Neutrophil (primary cell): Measurements from ENCODE around the gene CNTN2.

ENCODE experiments used
- H3K27ac ChIP-seq: fragments of 200-600 bp; sonication (generic); 2 replicates; pipeline ENCODE4 v1.5.1; 2016; ENCODE audit warnings: mild to moderate bottlenecking, moderate library complexity
- H3K27me3 ChIP-seq: fragments of 200-600 bp; sonication (generic); 2 replicates; pipeline ENCODE4 v1.6.0; 2016; ENCODE audit warnings: mild to moderate bottlenecking
- H3K36me3 ChIP-seq: fragments of 200-600 bp; sonication (generic); 2 replicates; pipeline ENCODE4 v1.5.1; 2017
- H3K4me1 ChIP-seq, 2 experiments: fragments of 200-600 bp in 1 of 2; sonication (generic) in 1 of 2; 1 replicate in 1 of 2; 2 replicates in 1 of 2; pipeline versions ENCODE4 v1.5.1 to v1.6.1; 2013 to 2016; ENCODE audit warnings: low read depth in 1 of 2, low read length in 1 of 2, mild to moderate bottlenecking in 1 of 2, moderate library complexity in 1 of 2; ENCODE audit not compliant: control insufficient read depth in 1 of 2, insufficient read depth in 1 of 2
- H3K4me3 ChIP-seq, 2 experiments: fragments of 200-600 bp in 1 of 2; sonication (generic) in 1 of 2; 1 replicate in 1 of 2; 2 replicates in 1 of 2; pipeline ENCODE4 v1.5.1; 2013 to 2016; ENCODE audit warnings: low read depth in 1 of 2, low read length in 1 of 2, mild to moderate bottlenecking in 1 of 2, moderate library complexity in 1 of 2
- H3K9me3 ChIP-seq: fragments of 200-600 bp; sonication (generic); 2 replicates; pipeline ENCODE4 v1.5.1; 2016
- CTCF ChIP-seq: fragments of 200-600 bp; sonication (generic); IDR thresholded peaks from 2 replicates; pipeline ENCODE4 v1.5.1; 2016; ENCODE audit warnings: antibody characterized with exemption

Gene CNTN2

GRCh38 chr1:205107327-205107726 lies 64.3 kb downstream of the CNTN2 start:
- Histone ChIP-seq H3K4me1 (no peaks in the 10 kb centered on the region), H3K27ac (no peak overlapping the region), H3K4me3 (no peak overlapping the region), H3K36me3 (peaks cover 73% of the 10 kb centered on the region), H3K9me3 (no peaks in the 10 kb centered on the region), H3K27me3 (no peaks in the 10 kb centered on the region)
- no peak for TF ChIP-seq CTCF

GRCh38 chr1:205108464-205108863 lies 65.5 kb downstream of the CNTN2 start:
- Histone ChIP-seq H3K36me3 (peaks cover 72% of the 10 kb centered on the region), H3K9me3 (no peaks in the 10 kb centered on the region), H3K27ac (no peak overlapping the region), H3K4me1 (no peaks in the 10 kb centered on the region), H3K27me3 (no peaks in the 10 kb centered on the region), H3K4me3 (no peak overlapping the region)
- TF ChIP-seq CTCF = no peak

GRCh38 chr1:205109269-205109668 lies 66.3 kb downstream of the CNTN2 start:
- Histone ChIP-seq H3K9me3 (no peaks in the 10 kb centered on the region), H3K4me1 (no peaks in the 10 kb centered on the region), H3K36me3 (peaks cover 71% of the 10 kb centered on the region), H3K27me3 (no peaks in the 10 kb centered on the region), H3K4me3 (no peak overlapping the region), H3K27ac (no peak overlapping the region)
- TF ChIP-seq CTCF = no peak

GRCh38 chr1:205109711-205110110 lies 66.7 kb downstream of the CNTN2 start:
- no peaks in the 10 kb centered on the region for H3K4me1 ChIP-seq
- H3K4me3 ChIP-seq = no peak overlapping the region
- no peak for TF ChIP-seq CTCF
- H3K9me3 ChIP-seq = no peaks in the 10 kb centered on the region
- H3K36me3 ChIP-seq = peaks cover 71% of the 10 kb centered on the region
- no peaks in the 10 kb centered on the region for H3K27me3 ChIP-seq
- no peak overlapping the region for H3K27ac ChIP-seq

- H3K27ac ChIP-seq = no peak overlapping the region
- H3K4me1 ChIP-seq = no peaks in the 10 kb centered on the region
- H3K9me3 ChIP-seq = no peaks in the 10 kb centered on the region
- TF ChIP-seq CTCF = no peak
- peaks cover 66% of the 10 kb centered on the region for H3K36me3 ChIP-seq
- H3K4me3 ChIP-seq = no peak overlapping the region
- no peaks in the 10 kb centered on the region for H3K27me3 ChIP-seq
These were observed 68.3 kb downstream of the CNTN2 start for GRCh38 chr1:205111354-205111753.

- no peaks in the 10 kb centered on the region for H3K27me3 ChIP-seq
- TF ChIP-seq CTCF = no peak
- H3K9me3 ChIP-seq = no peaks in the 10 kb centered on the region
- peaks cover 27% of the 10 kb centered on the region for H3K36me3 ChIP-seq
- H3K27ac ChIP-seq = no peak overlapping the region
- peaks cover 28 to 38% of the 10 kb centered on the region in 2 experiments for H3K4me1 ChIP-seq
- H3K4me3 ChIP-seq = no peak overlapping the region
These were observed 75.7 kb downstream of the CNTN2 start for GRCh38 chr1:205118752-205119151.
